AG04450 (cell line): ENCODE results near the gene DHRS13. TPM values are rescaled to one million over a fixed set of nuclear protein-coding genes. Genes with fewer than 3 reads are reported as not detected.
A peak's percentile ranks its signal among the peaks of the same experiment; 100 is the strongest.

ENCODE experiments used
- CTCF ChIA-PET: fragments of 300-600, 350-600 bp; formaldehyde crosslinking; extraction: SDS; loops from one replicate; lab custom pipeline; 2022; ENCODE audit warnings: antibody characterized with exemption, inconsistent platforms; lab: Charles Lee
- POLR2A ChIA-PET: fragments of 350-600 bp; formaldehyde crosslinking; extraction: SDS; loops from one replicate; lab custom pipeline; 2021; ENCODE audit warnings: antibody characterized with exemption, inconsistent platforms; lab: Yijun Ruan, JAX
- DNase-seq: peaks from one replicate; pipeline ENCODE4 v3.0.0-alpha.2; 2011; ENCODE audit warnings: low read depth, low spot score
- H3K27ac ChIP-seq: one replicate; pipeline ENCODE4 v1.5.1; 2012; ENCODE audit warnings: low read depth, low read length, control low read depth
- H3K27me3 ChIP-seq: one replicate; pipeline ENCODE4 v1.6.0; 2012; ENCODE audit warnings: low read length; ENCODE audit not compliant: control insufficient read depth, insufficient read depth
- H3K4me3 ChIP-seq: 2 replicates; pipeline ENCODE4 v1.5.1; 2011; ENCODE audit warnings: mild to moderate bottlenecking, low read depth, low read length, control low read depth
- H3K9me3 ChIP-seq: 2 replicates; pipeline ENCODE4 v1.5.1; 2012; ENCODE audit warnings: low read length; ENCODE audit not compliant: control insufficient read depth, insufficient read depth
- polyA plus RNA-seq: library from polyadenylated mRNA; depleted of rRNA; stranded (reverse); fragments of >200 nt; gene quantifications from 2 replicates; pipeline ENCODE4 v1.2.3, GENCODE V29; 2011
- TF ChIP-seq, protein P1 (sequence below): IDR thresholded peaks from 2 replicates; pipeline ENCODE4 v1.5.1; 2011; ENCODE audit warnings: low read depth, low read length, control low read depth, inconsistent platforms

The DHRS13 gene
- polyA plus RNA-seq, 1 experiment = 2.9 TPM

- Histone ChIP-seq H3K4me3 (no peak overlapping the region), H3K27me3 (no peaks in the 10 kb centered on the region), H3K9me3 (peaks cover 11% of the 10 kb centered on the region), H3K27ac (no peak overlapping the region)
- TF ChIP-seq, protein P1, sequence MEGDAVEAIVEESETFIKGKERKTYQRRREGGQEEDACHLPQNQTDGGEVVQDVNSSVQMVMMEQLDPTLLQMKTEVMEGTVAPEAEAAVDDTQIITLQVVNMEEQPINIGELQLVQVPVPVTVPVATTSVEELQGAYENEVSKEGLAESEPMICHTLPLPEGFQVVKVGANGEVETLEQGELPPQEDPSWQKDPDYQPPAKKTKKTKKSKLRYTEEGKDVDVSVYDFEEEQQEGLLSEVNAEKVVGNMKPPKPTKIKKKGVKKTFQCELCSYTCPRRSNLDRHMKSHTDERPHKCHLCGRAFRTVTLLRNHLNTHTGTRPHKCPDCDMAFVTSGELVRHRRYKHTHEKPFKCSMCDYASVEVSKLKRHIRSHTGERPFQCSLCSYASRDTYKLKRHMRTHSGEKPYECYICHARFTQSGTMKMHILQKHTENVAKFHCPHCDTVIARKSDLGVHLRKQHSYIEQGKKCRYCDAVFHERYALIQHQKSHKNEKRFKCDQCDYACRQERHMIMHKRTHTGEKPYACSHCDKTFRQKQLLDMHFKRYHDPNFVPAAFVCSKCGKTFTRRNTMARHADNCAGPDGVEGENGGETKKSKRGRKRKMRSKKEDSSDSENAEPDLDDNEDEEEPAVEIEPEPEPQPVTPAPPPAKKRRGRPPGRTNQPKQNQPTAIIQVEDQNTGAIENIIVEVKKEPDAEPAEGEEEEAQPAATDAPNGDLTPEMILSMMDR = no peak
- no peak for DNase-seq
- POLR2A ChIA-PET = interaction anchor here (2.2 kb wide), 1 partner anchor 23 kb away, joined by 7 read pairs; no protein-coding TSS in a partner anchor
- CTCF ChIA-PET = interaction anchor here (1.3 to 2.7 kb wide), 2 partner anchors 27 to 163 kb away, joined by 3 to 13 read pairs; no protein-coding TSS in a partner anchor
Measured at GRCh38 chr17:28926786-28927185, 23.9 kb upstream of the DHRS13 start.

- ChIA-PET POLR2A (interaction anchor here (2.2 kb wide), 1 partner anchor 23 kb away, joined by 7 read pairs; no protein-coding TSS in a partner anchor), CTCF (interaction anchor here (0.5 to 2.7 kb wide), 3 partner anchors 27 to 254 kb away, joined by 3 to 13 read pairs (median 3); partner anchors contain the start of gene MYO18A)
- Histone ChIP-seq H3K27ac (peak overlapping the region; percentile 22), H3K27me3 (no peaks in the 10 kb centered on the region), H3K4me3 (no peak overlapping the region), H3K9me3 (peaks cover 11% of the 10 kb centered on the region)
- TF ChIP-seq, protein P1 = no peak
- no peak for DNase-seq
Measured at GRCh38 chr17:28926366-28926765, 23.5 kb upstream of the DHRS13 start.

DNA sequence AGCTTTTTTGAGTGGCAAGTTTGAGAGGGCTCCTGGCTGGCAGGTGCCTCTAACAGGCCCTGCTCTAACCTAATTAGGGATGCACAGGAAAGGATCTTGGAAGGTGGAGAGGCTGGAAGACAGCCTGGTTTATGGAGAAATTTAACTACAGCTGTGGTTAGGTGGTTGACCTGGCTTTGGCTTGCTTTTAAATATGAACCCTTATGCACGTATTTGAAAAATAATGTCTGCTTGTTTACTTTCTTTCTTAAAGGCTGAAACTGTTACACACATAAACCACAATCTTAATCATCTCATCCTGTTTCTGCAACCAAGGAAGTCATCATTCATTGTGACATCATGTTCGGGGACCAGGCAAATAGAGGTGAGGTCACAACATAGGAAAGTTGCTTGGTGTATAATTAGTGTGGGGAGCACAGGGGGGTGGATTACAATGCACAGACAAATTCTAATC lies 23.1 kb upstream of the DHRS13 start:
- DNase-seq = no peak
- Histone ChIP-seq H3K27me3 (no peaks in the 10 kb centered on the region), H3K4me3 (no peak overlapping the region), H3K27ac (no peak overlapping the region), H3K9me3 (peaks cover 11% of the 10 kb centered on the region)
- CTCF ChIA-PET = interaction anchor here (0.5 to 2.7 kb wide), 3 partner anchors 9 to 254 kb away, joined by 3 to 13 read pairs (median 5); partner anchors contain the start of gene MYO18A
- POLR2A ChIA-PET = interaction anchor here (2.2 kb wide), 1 partner anchor 24 kb away, joined by 7 read pairs; no protein-coding TSS in a partner anchor
- TF ChIP-seq, protein P1 = no peak

GRCh38 chr17:28920201-28920600 lies 17.3 kb upstream of the DHRS13 start:
- TF ChIP-seq, protein P1 = no peak
- Histone ChIP-seq H3K9me3 (no peaks in the 10 kb centered on the region), H3K27ac (no peak overlapping the region), H3K27me3 (no peaks in the 10 kb centered on the region), H3K4me3 (no peak overlapping the region)
- DNase-seq = no peak
- ChIA-PET POLR2A (no interaction called here), CTCF (no interaction called here)

GRCh38 chr17:28918295-28918694 lies 15.4 kb upstream of the DHRS13 start:
- Histone ChIP-seq H3K4me3 (no peak overlapping the region), H3K9me3 (no peaks in the 10 kb centered on the region), H3K27ac (no peak overlapping the region), H3K27me3 (no peaks in the 10 kb centered on the region)
- POLR2A ChIA-PET = no interaction called here
- DNase-seq = no peak
- CTCF ChIA-PET = interaction anchor here (1.4 to 2.3 kb wide), 3 partner anchors 9 to 199 kb away, joined by 3 to 7 read pairs (median 5); no protein-coding TSS in a partner anchor
- TF ChIP-seq, protein P1 = no peak
